NCI-H187 (cell line): ENCODE results near the gene CCDC91.
"Not testable (repeated sequence)": the region's sequence is repeated elsewhere in the genome, so short reads cannot be mapped to it uniquely, and the experiment has no call there.

Source experiments
- DNase-seq, 2 experiments: peaks; one replicate each; lab custom pipeline; 2025; lab: John Stamatoyannopoulos, UW

CCDC91 gene

DNA sequence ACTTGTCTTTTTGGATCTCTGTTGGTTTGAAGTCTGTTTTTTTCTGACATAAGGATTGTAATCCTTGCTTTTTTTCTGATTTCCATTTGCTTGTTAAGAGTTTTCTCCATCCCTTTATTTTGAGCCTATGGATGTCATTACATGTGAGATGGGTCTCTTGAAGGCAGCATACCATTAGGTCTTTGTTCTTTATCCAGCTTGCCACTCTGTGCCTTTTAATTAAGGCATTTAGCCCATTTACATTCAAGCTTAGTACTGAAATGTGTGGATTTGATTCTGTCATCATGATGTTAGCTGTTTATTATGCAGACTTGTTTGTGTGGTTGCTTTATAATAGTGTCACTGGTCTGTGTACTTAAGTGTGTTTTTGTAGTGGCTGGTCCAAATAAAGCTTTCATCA, 100.0 kb downstream of the CCDC91 start:
- no peak for DNase-seq

DNA sequence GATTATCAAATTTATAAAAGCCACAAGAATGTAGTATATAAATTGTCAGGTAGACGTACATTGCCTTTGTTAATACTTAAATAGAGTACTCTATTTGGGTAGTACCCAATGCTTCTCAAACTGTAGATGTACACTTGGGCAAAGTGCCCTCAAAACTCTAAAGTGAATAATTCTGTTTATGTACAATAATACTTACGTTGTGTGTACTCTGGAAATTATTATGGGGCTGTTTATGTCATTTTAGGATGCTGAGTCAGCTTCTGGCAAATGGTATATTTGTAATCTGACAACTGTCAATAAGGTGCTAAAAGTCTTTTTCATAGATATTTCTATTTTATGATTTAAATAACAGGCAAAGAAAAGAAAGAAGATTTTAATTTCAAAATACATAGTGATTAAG, 102.4 kb downstream of the CCDC91 start:
- no peak for DNase-seq

DNA sequence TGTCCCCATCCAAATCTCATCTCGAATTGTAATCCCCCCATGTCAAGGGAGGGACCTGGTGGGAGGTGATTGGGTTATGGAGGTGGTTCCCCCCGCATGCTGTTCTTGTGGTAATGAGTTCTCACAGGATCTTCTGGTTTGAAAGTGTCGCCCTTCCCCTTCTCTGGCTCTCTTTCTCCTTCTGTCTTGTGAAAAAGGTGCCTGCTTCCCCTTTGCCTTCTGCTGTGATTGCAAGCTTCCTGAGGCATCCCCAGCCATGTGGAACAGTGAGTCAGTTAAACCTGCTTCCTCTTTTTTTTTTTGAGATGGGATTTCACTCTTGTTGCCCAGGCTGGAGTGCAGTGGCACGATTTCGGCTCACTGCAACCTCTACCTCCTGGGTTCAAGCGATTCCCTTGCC, 104.0 kb downstream of the CCDC91 start:
- no peak for DNase-seq

DNA sequence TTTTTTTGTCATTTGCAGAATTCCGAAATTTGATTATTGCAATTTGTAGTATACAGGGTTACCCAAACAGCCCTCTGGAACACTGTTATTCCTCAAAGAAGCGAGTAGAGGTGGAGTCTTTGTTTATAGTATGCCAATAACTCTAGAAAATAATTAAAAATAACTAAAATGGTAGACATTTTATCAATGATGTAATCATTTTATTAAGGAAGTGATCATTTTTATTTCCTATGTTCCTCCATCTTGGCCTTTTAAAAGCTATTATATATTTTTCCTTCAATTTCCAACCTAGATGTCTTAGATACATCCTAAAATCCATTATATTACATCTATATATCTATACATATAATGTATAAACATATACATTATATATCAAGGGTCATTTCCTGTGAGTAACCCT, 106.0 kb downstream of the CCDC91 start:
- no peak for DNase-seq

DNA sequence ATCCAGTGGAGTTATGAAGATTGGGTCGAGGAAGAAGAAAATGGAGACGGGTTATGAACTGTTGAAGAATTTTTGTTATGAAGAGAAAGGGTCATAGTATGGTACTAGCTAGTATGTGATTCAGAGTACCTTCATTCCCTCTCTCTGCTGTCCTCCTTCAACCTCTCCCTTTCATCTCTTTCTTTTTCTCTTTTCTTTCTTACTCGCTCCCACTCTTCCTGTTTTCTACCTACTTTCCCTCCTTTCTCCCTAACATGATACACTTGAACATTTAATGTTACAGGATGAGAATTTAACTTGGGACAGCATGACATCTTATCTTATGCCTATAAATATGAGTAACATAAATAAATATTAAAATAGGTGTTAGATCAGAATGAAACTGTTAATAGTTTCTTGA, 112.9 kb downstream of the CCDC91 start:
- DNase-seq: no peak

DNA sequence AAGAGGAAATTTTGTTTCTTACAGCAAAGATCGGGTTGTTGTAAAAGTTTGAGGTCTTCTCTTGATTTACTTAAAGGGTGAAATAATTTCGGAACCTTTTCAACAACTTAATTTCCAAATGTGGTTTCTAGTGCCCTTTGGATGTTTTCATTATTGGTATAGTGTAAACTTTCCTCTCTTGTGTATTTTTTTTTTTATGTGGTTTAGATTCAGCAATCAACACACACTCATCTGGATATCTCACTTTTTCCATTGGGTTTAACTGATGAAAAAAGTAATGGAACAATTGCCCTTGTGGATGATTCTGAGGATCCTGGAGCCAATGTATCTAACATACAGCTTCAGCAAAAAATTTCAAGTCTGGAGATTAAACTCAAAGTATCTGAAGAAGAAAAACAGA, 116.3 kb downstream of the CCDC91 start:
- no peak for DNase-seq

DNA sequence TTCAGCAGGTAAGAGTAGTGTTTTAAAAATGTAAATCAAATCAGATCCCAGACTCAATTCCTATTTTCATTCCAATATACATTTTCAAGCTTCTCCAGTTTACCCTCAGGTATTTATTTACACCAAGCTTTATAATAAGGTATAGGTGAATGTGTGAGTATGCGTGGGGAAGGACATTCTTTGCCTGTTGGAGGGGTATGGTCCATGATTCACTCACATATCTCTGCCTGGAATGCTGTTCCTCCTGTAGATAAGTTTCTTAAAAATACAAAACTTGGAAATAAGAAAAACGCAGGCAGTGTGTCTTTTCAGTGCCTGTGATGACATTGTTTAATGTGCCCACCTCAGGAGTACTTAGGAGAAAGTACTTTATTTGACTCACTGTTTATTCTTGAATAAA, 118.6 kb downstream of the CCDC91 start:
- no peak for DNase-seq

DNA sequence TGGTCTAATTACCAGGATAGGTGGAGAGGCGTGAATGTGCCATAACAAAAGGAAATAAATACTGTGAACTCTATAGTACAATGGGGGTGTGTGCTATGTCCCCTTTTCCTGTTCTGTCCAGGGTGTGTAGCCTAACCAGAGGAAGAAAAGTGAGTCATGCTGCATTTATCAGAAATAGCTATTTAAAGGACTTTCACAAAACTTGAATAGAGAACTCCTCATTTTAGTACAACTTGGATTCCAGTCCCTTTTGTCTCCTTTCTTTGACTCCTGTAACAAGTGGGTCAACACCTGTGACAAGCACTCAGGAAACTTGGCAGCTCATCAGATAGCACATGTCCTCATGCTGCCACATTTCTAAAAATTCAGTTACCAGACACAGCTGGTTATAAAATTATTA, 123.4 kb downstream of the CCDC91 start:
- no peak for DNase-seq

DNA sequence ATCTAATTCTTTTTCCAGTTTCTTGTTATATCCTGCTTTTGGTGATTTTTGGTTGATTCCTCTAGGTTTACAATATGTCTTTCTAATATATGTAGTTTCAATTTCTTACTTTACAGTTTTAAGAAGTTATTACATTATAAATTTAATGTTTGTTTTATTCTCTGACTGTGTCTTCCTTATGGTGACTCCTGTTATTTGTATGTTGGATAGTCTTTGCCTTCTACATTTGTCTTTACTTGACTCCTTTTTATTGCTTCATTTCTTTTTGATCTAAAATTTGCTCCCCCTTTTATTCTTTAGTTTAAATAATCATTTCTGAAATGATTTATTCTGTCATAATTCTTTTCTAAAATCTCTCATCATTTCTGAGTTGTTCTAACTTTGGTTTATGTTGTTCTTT, 125.8 kb downstream of the CCDC91 start:
- no peak for DNase-seq

DNA sequence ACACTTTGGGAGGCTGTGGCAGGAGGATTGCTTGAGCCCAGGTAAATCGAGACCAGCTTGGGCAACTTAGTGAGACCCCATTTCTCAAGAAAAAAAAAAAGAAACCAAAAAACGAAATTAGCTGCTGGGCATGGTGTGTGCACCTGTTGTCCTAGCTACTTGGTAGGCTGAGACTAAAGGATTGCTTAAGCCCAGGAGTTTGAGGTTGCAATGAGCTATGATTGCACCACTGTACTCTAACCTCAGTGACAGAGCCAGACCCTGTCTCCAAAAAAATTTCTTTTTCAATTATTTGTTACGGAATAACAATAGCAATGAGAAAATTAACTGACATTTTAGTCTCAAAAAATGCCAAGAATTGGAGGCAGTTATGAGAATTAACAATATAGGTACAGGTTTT, 128.0 kb downstream of the CCDC91 start:
- no peak for DNase-seq

DNA sequence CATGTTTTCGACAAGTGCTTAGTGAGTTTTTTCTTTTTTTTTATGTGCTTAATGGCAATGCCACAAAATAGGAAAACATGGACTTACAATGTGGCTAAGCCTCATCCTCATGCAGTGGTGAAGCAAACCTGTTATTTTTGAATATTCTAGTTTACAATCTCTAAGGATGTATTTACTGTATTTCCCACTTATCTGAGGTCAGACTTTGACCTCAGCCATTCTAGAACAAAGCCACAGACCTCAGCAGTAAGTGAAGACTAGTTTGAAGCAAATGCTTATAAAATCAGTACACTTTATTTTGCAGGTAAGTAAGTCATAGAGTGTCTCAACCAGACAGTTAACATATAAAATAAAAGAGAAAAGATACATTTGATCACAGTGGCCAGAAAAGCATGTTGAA, 130.1 kb downstream of the CCDC91 start:
- no peak for DNase-seq

DNA sequence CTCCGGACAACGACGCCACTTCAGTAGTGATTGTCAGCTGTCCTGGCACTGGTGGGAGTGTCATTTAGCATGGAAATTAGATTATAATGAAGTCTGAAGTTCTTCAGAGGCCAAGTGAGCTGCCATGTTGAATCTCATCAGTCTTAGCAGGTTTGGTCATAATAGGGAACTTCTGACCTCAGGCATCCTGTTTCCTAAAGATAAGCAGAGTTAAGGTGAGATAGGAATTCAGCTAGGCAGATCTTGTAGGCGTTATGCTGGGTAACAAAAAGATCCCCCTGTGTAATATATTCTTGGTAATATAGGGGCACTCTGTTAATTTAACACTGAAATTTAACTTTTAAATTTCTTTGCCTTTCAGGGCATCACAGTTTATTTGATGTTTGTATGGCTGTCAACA, 137.5 kb downstream of the CCDC91 start:
- DNase-seq: no peak

DNA sequence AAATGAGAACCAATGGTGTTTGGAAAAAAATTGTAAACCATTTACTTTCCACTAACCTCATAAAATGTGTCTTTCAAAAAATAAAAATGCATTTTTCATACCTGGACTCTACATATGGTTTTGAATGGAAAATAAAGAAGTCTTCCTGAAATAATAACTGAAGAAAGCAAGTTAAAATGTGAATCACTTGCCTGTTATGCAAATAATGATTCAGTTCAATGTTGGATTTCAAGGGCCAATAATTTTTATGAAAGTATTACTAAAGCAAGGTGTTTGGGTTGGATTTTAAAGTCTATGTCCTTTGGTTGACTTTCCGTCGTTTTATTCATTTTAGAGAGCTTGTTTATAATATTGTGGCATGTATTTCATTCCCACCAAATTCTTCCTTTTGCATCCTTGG, 138.7 kb downstream of the CCDC91 start:
- no peak for DNase-seq

DNA sequence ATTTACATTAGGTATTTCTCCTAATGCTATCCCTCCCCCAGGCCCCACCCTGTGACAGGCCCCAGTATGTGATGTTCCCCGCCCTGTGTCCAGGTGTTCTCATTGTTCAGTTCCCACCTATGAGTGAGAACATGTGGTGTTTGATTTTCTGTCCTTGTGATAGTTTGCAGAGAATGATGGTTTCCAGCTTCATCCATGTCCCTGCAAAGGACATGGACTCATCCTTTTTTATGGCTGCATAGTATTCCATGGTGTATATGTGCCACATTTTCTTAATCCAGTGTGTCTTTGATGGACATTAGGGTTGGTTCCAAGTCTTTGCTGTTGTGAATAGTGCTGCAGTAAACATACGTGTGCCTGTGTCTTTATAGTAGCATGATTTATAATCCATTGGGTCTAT, 139.5 kb downstream of the CCDC91 start:
- DNase-seq: not testable (repeated sequence)

DNA sequence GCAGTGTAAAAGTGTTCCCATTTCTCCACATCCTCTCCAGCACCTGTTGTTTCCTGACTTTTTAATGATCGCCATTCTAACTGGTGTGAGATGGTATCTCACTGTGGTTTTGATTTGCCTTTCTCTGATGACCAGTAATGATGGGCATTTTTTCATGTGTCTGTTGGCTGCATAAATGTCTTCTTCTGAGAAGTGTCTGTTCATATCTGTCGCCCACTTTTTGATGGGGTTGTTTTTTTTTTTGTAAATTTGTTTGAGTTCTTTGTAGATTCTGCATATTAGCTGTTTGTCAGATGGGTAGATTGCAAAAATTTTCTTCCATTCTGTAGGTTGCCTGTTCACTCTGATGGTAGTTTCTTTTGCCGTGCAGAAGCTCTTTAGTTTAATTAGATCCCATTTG, 140.0 kb downstream of the CCDC91 start:
- DNase-seq: not testable (repeated sequence)

DNA sequence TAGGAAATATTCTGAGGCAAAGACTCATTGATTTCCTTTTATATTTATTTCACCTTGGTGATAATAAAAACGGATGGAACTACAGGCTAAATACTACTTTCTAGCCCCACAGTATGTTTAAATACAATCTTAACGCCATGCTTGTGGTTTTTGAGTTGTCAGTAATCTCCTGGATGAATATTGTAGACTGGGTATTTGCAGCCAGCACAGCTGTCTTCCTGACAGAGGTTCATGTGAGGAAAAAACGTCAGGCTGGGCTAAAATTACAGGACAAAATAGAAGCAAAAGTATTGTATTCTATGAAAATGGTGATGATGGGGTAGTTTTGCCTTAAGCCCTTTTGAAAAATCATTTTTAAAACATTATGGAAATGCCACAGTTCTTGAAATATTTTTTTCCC, 140.9 kb downstream of the CCDC91 start:
- no peak for DNase-seq

DNA sequence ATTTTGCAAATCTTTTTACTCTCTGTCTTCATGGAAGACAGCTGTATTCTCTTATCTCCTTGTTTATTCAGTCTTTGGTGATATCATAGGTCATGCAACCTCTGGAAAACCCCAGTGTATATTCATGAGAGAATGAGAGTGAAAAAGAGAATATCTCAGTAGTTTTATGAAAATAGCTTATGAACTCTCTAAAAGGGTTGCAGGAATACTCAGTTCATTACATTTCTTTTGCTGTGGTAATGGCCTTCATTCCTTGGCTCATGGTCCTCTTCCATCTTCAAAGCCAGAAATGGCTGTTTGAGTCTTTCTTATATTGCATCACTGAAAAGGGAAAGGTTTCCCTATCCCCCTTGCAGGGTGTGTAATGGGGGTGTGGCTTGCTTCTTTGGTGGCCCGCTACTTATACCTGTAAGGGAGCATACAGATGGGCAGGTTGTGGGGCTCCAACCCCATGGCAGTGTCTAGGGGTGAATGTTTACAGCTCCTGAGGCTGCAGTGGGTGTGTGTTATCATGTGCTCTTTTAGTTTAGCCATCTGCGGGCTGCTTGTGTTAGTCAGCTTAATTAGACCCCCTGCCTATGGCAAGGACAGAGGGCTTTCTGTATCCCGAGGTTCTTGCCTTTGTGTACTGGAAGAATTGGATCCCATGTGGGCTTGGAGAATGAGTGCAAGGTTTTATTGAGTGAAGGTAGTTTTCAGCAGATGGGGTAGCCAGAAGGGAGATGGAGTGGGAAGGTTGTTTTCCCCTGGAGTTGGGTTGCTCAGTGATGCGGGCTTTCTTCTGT, 150.2 kb downstream of the CCDC91 start:
- no peak for DNase-seq

DNA sequence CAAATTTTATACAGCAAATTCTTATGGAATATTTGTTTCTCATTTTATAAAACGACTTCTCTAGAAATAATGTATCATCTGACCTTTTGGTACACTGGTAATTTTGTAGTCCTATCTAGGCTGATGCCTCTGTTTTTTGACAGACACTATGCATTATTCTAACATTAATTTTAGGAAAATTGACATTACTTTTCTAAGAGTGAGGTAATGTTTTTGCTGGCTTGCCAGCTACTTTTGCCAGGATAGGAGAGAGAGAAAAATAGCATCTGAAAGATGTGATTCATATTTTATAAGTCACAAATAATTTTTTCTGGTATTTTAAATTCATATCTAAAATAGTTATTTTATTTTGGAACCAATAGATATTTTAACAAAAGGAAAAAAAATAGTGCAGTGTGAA, 153.5 kb downstream of the CCDC91 start:
- DNase-seq: no peak

DNA sequence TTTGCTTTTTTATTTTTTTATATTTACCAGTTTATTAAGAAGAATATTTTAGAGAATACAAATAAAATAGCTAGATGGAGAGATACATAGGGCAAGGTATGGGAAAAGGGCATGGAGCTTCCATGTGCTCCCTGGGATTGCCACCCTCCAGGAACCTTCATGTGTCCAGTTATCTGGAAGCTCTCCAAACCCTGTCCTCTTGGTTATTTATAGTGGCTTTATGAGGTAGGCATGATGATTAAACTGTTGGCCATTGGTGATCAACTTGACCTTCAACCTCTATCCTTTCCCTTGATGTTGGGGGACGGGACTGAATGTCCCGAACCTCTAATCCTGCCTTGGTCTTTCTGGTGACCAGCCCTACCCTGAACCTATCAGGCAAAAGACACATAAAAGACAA, 156.3 kb downstream of the CCDC91 start:
- DNase-seq: no peak

DNA sequence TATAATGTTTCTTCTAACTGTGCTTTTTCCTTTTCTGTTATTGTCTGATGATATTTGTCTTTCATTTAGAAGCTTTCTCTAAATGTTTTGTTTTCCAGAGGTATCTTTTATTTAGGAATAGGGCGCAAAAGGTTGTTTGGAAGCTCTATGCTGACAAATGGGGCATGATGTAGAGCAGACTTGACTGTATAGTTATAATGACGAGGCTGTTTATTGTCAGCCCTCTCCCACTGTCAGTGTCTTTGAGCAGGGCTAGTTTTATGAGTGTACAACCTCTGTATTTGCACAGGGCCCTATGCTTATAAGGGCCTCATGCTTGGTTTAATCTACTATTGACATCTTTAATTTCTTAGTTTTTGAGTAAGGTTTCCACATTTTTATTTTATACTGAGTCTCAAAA, 158.9 kb downstream of the CCDC91 start:
- DNase-seq: no peak

DNA sequence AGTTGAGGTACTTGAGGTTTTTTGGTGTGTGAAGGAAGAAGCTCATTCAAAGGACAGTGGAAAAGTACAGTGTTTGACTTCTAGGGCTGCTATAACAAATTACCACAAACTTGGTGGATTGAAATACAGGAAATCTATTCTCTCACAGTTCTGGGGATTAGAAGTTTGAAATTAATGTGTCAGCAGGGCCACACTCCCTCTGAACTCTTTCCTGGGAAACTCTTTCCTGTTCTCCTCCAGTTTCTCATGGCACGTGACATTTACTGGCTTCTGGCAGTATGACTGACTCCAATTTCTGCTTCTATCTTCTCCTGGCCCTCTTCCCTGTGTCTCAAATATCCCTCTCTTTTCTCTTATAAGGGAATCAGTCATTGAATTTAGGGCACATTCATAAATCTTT, 160.2 kb downstream of the CCDC91 start:
- DNase-seq: no peak

DNA sequence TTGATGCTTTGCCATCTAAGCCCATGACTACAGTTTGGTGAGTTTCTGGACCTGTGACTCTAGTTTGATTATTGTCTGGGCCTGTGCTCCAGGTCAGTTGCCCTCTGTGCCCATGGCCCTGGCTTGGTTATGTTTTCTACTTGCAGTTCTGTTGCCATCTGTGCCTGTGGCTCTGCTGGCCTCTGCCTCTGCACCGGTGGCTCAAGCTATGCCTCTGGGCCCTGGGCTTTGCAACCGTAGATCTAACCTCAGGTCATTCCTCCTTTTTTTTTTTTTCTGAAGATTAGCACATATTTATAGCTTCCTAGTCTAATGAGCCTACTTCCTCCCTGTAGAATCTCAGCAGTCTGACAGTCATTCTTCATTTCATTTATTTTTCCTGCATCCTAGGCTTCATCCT, 161.2 kb downstream of the CCDC91 start:
- DNase-seq: no peak

DNA sequence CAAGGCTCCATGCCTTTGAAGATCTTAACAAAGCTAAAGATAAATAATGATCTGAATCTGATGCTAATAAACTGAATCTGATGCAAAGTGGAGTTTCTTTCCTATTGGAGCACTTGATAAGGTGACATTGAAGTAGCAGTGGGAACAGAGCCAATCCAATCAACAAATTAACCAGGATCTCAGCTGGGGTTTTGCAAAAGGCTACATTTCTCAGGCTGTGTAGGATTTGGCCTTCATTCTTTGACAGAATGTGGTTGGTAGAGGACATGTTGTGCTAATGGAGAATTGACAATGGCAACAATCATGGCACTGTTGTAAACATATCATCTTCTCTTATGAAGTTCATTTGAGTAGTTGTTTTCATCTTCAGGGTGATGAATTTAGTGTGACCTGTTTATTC, 164.9 kb downstream of the CCDC91 start:
- no peak for DNase-seq

DNA sequence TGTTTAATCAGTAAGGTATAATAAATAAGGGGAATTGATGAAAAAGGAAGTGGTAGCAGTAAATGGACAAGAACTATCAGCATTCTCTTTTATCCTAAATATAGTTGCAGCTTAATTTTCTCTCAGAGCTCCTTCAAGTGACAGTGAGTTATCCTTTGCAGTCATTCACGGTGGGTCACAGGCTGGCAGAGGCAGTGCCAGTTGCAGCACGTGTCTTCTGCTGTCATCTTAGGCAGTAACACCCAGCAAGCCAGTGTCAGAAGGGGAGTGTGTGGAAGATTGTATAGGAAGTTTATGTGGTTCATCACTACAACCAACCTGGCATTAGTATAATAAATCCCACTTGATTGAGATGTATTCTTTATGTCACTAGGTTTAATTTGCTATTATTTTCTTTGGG, 170.0 kb downstream of the CCDC91 start:
- no peak for DNase-seq

DNA sequence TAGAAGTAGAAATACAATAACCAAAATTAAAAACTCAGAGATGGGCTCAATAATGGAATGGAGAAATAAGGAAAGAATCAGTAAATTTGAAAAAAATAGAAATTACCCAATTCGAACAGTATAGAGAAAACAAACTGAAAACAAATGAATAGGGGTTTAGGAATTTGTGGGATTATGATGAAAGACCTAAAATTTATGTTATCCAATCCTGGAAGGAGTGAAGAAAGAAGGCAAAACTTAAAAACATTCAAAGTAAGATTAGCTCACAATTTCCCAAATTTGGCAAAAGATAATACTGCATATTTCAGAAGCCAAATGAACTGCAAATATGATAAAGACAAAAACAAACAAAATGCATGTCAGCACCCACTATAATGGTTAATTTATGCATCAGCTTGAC, 177.1 kb downstream of the CCDC91 start:
- DNase-seq: no peak
